VCaP (cell line): ENCODE measurements around the gene CD47.

ENCODE experiments used
- H3K27ac ChIP-seq: fragments of 450-650 bp; 2 replicates; pipeline ENCODE4 v1.5.1; 2017
- TF ChIP-seq, protein P1 (sequence below): fragments of 450-650 bp; conservative IDR thresholded peaks from 2 replicates; pipeline ENCODE4 v1.5.1; 2017; ENCODE audit warnings: mild to moderate bottlenecking, moderate library complexity

Gene CD47

GRCh38 chr3:108086653-108087052, 4.2 kb downstream of the CD47 start:
- H3K27ac ChIP-seq, result no peak overlapping the region
- TF ChIP-seq, protein P1, sequence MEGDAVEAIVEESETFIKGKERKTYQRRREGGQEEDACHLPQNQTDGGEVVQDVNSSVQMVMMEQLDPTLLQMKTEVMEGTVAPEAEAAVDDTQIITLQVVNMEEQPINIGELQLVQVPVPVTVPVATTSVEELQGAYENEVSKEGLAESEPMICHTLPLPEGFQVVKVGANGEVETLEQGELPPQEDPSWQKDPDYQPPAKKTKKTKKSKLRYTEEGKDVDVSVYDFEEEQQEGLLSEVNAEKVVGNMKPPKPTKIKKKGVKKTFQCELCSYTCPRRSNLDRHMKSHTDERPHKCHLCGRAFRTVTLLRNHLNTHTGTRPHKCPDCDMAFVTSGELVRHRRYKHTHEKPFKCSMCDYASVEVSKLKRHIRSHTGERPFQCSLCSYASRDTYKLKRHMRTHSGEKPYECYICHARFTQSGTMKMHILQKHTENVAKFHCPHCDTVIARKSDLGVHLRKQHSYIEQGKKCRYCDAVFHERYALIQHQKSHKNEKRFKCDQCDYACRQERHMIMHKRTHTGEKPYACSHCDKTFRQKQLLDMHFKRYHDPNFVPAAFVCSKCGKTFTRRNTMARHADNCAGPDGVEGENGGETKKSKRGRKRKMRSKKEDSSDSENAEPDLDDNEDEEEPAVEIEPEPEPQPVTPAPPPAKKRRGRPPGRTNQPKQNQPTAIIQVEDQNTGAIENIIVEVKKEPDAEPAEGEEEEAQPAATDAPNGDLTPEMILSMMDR, result no peak

DNA sequence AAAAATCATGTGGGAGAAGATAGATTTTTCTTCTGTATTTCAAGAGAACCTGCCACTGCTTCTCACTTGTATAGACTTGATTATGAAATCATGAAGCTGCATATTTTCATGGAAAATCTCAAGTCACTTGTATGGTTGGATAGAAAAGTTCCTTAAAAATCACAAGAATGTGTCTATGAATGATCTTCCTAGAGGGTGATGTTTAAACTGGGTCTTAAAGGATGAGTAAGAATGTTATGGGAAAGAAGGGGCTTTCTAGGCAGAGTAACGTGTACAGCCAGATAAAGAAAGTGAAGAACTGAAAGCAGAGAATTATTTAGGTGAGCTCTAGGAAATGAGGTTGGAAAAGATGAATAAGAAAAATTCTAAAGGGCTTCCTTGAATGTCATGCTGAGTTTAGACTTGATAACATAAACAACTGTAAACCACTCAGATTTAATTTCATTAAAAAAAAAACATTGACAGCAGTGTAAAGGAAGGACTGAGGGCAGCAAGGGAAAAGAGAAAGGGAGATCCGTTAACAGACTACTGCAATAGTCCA, 5.0 kb downstream of the CD47 start:
- TF ChIP-seq, protein P1, result no peak
- H3K27ac ChIP-seq, result no peak overlapping the region

DNA sequence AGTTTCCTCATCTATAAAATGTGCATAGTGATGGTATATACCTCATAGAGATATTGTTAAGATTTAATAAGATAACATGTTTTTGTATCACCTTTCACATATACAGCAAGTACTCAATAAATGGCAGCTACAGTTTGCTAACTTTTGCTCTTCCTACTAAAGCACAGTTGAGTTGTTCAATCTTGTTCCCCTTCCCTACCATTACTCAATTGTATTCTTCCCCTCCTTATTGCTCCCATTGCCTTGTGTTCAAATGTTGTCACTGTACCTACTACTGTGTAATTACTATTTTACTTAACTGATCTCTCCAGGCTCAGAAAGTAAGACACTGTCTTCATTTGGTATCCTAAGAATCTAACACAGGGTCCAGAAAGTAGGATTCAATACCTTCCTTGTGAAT, 5.5 kb downstream of the CD47 start:
- H3K27ac ChIP-seq, result no peak overlapping the region
- TF ChIP-seq, protein P1, result no peak

- H3K27ac ChIP-seq, result no peak overlapping the region
- TF ChIP-seq, protein P1, result no peak
Observed at GRCh38 chr3:108079877-108080276, 11.0 kb downstream of the CD47 start.

DNA sequence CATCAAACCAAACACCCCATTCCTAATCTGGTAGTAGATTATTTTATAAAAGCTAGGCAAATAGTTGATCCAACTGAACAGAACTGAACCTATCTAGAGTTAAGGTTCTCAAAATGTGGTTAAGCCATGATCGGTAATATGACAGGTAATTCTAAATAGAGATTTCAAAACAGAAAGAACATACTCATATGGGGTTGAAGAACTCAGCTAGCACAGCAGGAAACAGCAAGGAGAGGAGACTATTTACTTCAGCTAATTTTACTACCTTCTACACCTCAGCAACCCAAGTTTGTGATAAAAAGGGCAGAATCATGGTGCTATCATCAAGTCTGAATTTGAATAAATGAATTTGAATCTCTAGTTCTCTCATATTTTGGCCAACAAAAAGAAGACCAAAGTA, 11.8 kb downstream of the CD47 start:
- TF ChIP-seq, protein P1, result no peak
- H3K27ac ChIP-seq, result no peak overlapping the region

DNA sequence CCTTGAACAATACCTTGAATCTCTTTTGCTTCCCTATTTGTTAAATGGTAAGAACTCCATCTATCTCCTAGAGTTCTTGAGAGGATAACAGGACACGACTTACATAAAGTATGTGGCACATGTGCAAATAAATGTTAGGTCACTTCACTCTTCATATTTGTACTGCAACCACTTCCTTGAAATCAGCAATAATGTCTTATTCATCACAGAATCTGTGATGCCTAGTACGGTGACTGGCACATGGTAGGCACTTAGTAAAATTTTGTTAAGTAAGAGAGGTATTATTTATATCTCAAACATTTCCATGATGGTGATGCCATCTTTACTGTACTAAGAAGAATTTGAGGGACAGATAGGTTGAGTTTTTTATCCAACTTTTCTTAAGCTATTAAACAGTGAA, 14.3 kb downstream of the CD47 start:
- TF ChIP-seq, protein P1, result no peak
- no peak overlapping the region for H3K27ac ChIP-seq

GRCh38 chr3:108073764-108074431, 16.9 kb downstream of the CD47 start:
- no peak overlapping the region for H3K27ac ChIP-seq
- TF ChIP-seq, protein P1, result no peak
